ENCODE data around the gene DRG1.

DNA sequence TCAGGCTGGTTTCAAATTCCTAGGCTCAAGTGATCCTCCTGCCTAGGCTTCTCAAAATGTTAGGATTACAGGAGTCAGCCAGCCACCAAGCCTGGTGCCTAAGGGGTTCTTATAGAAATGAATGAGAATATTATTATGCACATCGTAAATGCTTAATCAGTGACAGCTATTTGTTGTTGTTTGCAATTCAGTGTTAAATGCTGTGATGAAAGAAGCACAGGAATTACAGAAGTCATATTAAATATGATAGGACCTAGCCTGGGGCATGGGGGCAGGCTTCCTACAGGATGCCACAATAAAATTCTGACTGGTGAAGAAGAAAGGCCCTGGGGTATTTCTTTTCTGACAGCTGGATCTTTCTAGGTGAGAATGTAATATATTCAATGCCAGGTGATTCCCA lies 39.4 kb upstream of the DRG1 start:
- TF ChIP-seq, protein P1, sequence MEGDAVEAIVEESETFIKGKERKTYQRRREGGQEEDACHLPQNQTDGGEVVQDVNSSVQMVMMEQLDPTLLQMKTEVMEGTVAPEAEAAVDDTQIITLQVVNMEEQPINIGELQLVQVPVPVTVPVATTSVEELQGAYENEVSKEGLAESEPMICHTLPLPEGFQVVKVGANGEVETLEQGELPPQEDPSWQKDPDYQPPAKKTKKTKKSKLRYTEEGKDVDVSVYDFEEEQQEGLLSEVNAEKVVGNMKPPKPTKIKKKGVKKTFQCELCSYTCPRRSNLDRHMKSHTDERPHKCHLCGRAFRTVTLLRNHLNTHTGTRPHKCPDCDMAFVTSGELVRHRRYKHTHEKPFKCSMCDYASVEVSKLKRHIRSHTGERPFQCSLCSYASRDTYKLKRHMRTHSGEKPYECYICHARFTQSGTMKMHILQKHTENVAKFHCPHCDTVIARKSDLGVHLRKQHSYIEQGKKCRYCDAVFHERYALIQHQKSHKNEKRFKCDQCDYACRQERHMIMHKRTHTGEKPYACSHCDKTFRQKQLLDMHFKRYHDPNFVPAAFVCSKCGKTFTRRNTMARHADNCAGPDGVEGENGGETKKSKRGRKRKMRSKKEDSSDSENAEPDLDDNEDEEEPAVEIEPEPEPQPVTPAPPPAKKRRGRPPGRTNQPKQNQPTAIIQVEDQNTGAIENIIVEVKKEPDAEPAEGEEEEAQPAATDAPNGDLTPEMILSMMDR (IDR thresholded peaks at IDR 0.05): no peak
- TF ChIP-seq EHMT2 (IDR thresholded peaks at IDR 0.05; ENCODE audit: low read depth) (no peak), RNF2 (IDR thresholded peaks at IDR 0.05; ENCODE audit: borderline replicate concordance, low read depth) (no peak)

Data from A549 (cell line).